Stimulated activated CD4-positive, alpha-beta T cell treated with anti-CD3 and anti-CD28 coated beads, TNF-alpha, amount 100 ng/mL, for 48 hours (primary cell): Measurements from ENCODE around the gene NAV2.
A peak's percentile ranks its signal among the peaks of the same experiment; 100 is the strongest.

Source experiments
- DNase-seq, 3 donors: peaks; one replicate each; pipeline ENCODE4 v3.0.0-alpha.2; 2020; ENCODE audit warnings: low read depth in 3 of 3

NAV2 gene

DNA sequence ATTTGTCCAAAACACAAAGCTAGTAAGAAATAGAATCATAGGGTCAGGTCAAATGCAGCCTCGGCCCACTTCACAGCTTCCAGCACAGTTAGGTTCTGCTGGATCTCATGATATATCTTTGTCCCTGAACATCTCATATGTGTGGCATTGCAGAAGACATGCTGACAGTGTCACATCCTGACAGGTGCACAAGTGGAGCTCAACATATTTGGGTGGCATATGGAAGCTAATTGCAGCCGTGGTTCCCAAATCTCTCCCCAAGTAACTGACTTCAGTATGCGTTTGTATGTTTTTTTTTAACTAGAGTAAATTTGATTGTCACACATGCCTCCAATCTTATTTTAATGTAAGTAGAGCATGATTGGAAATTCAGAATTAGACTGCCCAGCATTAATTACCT is 33.4 kb downstream of the NAV2 start:
- DNase-seq = no peak

DNA sequence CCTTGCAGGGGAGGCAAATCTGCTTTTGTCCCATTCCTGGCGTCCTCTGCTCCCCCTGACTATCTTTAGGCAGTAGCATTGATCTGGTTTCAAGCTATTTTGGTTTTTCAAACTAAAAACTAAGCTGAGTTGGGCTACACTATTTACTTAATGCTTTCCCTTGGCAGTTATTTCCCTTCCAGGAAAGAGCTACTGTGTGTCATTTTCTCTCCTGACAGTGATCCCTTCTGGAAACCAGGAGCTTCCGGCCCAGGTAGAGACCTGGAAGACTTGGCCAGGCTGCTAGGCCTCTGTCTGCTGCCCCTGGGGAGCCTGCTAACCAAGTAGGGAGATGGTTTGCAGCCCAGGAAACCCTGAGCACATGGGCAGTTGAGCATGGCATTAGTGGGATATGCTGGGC is 35.0 kb downstream of the NAV2 start:
- DNase-seq = no peak

DNA sequence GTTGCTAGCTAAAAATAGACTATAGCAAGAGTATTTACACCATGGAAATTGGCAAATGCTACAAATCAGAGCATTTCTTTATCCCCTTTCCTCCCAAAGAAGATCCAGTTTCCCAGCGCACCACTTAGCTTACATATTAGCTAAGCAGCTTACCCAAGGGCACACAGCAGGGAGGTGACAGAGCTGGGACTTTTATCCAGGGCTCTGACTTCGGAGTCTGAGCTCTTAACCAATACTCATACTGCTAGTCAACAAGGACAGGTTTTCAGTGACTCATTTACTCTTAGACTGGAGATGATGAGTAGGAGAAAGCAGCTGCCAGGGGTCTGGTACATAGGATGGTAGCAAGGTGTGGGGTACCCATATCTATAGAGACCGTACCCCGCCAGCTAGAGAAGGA is 38.4 kb downstream of the NAV2 start:
- DNase-seq = no peak

DNA sequence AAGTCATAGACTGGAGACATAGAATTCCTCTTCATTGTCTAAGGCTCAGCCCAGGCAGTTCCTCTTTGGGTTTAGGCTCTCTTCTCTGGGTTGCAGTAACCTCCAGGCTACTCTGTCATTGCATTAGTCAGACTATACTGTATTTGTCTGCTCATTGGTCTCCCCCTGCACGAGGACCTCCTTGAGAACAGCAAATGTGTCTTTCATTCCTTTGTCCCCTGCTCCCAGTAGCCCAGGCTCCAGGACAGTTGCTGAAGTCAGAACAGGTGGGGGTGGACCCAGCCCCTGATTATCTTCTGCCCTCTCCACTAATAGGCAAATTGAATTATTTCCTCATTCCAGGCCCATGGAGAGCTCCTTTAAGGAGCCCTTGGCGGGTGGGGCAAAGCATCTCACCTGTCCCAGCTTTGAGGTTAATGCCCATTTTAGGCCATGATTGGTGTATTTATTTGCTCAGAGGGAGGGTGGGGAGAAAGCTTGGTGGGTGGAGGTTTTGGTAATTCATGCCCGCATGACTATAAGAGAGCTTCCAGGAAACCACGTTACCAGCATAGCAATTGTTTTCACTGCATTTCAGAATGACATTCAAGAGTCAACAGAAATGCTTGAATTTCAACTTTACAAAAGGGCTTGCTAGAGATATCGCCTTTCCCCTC is 40.9 kb downstream of the NAV2 start:
- no peak for DNase-seq

DNA sequence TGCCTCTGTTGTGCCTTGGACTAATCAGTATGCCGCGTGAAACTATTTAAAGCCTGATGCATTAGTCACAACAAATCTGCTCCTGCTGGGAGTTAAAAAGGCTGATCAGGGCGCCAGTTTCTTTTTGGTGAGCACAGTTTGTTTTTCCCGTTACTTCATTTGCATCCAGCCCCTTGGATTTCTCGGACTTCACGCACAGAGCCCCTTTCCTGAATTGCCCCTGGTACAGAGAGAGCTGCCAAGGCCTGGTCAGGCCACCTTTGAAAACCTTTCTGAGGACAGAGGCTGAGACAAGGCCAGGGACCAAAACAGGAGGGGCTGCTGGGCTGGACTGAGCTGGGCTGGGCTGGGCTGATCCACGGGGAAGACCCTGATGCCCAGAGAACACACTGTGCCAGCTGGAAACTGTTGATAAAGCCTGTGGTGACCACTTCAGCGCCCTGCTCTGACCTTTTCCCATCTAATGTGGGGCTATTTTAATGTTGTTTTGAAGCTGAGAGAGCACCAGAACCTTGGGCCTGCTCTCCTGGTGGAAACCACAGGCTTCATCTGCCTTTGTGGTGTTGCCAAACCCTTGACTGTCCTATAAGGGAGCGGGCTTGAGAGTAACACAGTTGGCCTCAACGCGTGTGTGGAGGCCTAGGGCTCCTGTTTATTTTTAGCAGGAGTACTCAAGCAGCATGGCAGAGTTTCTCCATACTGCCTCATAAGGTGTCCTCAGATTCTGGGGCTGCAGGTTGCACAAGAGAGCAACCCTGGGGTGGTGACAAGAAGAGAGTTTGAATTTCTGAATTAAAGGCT is 44.2 kb downstream of the NAV2 start:
- DNase-seq = no peak

DNA sequence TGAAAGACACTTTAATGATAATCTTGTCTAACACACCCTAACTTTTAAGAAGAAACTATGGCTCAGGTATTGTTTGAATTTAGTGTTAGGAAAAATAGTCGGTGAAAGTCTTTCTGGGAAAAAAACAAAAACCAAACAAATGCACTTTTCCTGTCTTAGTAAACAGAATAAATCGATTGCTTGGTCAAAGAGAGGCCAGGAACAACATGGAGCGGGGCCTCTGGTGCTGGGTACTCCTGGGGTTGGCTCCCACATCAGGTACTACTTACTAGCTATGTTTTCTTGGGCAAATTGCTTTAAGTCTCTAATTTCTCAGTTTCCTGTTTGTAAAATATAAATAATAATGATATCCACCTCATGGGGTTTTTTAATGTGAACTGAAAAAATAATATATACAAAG is 46.8 kb downstream of the NAV2 start:
- DNase-seq = no peak

DNA sequence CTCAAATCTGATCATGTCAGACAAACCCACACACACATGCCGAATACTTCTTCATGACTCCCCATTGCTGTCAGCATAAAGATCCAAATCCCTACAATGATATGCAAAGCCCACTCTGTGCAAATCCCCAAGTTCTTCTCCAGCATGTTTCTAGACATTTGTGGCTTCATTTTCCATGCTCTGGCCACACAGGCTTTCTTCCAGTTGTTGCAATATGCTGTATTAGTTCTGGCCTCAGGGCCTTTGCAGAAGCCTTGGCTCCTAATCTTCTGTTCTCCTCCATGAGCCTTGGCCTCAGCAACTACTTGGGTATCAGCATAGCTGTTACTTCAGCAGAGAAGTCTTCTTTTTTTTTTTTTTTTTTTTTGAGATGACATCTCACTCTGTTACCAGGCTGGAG is 49.6 kb downstream of the NAV2 start:
- no peak for DNase-seq

DNA sequence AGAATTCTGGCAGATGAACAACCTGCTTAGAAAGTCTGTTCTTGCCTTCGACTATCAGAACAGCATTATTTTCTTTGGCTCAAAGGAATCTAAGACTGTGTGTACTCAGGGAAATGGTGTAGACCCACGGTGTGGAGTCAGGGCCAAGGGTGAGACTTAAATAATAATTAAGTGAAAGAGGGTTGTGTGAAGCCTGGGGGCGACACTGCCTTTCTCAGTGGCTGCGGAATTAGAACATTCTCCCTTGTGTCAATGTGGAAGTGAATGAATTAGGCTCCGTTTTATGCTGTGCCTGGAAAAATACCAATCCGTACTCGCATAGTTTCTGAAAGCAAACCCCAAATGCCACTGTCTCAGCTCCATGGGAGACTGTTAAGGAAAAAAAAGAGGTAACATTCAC is 50.7 kb downstream of the NAV2 start:
- DNase-seq = no peak

DNA sequence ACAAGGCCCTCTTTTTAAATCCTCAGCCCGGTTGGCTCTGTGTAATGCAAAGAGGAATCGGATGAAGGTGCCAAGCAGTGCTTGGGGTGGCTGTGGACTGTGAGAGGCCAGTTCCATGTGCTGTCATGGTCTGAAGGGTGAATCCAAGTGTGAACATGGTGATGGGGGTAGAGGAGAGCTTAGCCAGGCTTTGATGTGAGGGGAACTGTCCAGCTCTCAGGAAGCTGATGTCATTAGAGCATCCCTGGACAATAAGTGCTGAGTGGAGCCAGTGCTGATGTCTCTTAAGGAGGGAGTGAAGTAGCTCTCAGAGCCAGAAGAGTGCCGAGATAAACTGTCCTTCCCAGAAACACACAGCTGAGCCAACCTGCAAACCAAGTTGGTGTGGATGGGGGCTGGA is 53.6 kb downstream of the NAV2 start:
- DNase-seq = no peak

DNA sequence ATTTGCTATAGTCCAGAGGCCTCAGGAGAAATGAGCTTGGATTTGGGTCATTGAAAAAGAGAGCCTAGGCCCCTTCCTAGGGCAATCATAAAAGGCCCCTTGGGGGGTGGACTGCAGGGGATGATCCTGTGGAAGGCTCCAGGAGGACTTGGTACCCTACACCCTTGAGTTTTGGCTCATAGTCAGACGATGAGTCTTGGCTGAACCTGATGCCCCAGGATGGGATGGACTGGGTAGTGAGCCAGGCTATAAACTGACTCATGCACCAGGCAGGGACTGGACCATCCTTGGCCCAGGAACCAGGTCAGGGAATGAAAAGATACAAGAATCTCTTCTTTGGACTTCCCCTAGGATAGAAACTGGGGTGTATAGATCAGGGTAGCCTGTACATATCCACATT is 54.2 kb downstream of the NAV2 start:
- no peak for DNase-seq

DNA sequence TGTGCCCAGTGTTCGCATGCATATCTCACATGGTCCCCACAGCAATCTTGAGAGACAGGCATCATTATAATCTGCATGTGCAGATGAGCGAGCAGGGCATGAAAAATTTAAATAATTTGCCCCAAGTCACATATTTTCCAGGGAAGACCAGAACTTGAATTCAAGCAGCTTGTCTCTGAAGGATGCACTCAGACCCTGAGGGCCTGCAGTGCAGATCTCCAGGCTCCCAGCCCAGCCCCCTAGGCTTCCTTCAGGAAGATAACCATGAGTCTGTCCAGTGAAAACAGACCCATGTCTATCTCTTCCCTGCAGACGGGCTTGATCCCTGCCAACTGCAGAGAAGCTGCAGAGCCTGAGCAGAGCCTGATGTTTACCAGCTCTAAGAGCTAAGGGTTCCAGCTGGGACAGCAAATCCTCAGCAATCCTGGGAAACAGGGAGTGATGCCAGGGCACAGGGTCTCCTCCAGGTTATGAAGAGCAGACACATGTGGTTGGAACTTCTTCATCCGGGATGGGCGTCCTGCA is 55.1 kb downstream of the NAV2 start:
- DNase-seq = no peak

DNA sequence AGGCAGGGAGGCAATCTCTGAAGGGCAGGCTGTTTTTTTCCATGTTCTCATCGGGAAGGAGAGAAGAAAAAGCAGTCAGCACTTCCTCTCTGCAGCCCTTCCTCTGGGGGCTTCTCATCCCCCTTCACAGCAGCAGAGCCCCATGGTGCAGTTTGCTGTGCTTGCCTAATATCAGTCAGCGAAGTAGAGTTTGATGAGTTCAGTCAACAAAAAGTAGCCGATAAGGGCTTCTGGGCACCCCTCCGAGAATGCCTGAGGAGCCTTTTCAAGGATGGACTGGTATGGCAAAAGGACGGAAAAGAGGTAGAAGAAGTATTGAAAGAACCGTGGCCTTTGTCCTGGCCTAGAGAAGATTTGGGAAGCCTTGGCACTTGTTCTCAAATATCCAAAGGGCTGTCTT is 55.6 kb downstream of the NAV2 start:
- DNase-seq = no peak

DNA sequence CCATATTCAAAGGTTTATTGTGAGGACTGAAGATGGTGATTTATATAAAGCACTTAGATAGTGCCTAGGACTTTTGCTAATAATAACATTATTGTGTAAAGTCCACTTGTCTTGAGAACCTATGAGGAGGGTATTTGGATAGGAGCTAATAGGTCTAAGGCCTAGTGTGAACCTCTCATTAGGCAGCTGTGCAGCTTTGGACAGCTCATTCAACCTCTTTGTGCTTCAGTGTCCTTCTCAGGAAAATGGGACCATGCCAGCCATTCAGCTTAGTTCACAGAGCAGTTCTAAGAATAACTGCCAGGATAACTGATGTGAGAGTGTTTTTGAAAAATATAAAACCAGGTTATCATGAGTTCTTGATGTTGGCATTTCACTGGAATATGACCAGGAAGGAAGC is 56.2 kb downstream of the NAV2 start:
- no peak for DNase-seq

DNA sequence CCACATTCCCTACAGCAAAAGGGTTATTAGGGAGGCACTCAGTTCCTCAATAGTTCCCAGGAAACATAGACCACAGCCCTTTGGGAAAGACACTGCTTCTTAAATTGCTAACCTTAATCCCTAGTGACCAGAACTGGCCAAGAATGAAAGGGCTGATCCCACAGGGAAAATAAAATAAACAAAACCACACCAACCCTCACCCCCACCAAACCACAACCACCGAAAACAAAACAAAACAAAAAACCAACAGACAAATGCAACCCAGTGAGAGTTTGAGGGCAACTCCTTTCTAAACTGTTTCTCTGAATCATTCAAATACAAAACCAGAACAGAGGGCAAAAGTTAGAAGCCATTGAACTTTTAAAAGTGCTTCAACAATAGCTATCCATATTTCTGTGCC is 57.2 kb downstream of the NAV2 start:
- no peak for DNase-seq

DNA sequence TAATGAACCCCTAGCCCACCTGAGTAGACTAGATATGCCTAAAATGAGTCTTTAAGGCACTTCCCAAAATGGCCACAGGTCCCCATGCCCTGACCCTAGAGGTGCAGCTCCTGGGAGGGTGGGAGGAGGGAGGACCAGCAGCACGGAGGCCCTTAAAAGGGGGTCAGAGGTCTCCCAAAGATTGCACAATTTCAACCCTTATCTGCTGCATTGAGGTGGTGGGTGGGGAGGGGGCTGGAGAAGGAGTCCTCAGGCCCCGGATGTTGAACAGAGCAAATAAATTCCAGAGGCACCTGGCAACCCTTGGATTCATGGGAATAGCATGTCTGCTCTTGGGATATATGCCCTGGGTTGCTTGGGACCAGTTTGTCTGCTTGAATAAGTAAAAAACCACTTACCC is 57.6 kb downstream of the NAV2 start:
- DNase-seq = no peak

DNA sequence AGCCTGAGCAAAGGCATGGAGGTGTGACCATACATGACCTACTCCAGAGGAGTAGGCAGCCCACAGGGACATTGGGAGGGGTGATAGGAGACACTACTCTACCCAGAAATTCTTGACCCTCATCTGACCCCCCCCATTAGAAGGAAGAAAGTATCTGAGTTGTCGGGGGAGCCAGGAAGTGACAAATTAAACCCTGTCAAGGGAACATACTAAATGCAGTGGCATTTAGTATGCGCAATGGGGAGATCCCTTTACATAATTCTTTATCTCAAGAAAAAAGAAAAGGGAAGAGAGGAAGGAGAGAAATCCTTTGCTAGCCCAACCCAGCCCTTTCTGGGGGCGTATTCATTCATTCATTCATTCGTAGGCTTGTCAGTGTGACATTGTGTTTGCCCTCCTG is 58.8 kb downstream of the NAV2 start:
- DNase-seq = no peak

DNA sequence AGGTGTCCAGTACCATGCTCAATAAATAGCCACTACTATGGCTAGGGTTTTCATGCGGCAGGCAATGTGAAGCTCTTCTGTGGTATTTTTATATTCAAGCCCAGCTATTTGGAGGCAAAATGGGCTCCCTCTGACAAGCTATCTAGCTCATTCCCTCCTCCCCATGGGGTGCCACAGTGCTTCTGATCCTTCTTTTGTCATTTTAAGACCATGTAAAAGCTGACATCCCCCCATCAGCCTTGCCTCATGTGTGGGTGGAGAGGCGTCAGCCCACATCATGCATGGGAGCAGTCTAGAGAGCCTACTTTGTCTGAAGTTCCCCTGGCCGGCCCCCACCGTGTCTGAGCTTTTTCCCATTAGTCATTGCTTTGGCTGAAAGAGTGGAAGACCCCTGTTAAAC is 59.8 kb downstream of the NAV2 start:
- no peak for DNase-seq

DNA sequence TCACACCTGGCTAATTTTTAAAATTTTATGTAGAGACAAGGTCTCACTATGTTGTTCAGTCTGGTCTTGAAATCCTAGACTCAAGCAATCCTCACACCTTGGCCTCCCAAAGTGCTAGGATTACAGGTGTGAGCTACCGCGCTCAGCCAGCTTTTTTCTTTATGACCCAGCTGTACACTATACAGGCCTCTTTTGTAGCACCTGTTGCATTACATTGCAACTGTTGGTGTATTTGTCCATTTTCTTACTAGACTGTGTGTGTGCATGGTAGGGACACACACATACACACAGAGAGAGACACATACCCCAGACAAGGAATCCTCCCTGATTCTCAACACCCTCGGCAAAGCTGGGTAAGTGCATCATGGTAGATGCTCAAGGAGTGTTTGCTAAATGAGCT is 61.7 kb downstream of the NAV2 start:
- DNase-seq = no peak

DNA sequence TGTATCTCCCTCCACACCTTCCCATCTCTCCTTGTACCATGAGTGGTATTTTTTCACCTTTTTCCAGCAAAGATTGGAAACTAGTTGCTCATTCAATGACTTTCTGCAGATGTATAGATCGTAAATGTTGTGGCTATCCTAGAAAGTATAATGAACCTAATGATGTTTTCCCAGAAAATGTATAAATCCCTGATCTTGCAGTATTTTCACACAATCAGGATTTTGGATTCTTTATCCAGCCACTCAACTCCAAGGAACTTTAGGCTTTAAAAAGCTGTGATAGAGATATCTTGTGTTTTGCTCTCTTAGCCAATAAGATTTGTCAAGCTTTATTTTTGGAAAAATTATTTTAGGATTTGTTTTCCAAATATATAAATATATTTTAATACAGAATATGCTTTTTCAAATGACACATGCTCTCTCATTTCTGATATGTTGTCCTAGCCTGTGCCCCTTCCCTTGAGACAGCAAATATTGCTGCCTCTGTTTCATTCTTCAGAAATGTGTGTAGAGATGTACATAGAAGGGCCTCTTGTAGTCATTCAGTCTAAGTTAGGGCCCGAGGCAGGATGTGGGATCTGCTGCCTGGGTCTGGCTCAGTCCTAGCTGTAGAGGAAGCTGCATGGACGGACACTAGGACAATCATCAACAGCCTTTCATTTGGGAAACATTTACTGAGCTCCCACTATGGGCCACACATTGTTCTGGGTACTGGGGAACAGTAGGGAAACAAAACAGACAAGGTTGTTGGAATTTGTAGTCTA is 62.4 kb downstream of the NAV2 start:
- no peak for DNase-seq

DNA sequence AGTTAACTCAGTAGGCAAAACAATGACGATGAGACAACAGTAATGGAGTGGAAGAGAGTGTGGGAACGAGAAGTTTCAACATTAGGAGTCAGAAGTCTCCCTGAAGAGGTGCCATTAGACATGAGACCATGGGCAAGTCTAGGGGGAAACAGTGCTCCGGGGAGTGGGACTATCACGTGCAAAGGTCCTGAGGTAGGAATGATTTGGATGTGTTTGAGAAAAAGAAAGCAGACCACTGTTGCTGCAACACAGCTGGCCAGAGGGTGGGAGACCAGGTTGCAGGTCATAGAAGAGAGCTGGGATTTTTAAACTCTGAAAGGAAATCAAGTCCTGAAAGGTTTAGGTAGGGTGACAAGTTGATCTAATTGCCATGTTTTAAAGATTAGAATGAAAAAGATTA is 63.0 kb downstream of the NAV2 start:
- no peak for DNase-seq

DNA sequence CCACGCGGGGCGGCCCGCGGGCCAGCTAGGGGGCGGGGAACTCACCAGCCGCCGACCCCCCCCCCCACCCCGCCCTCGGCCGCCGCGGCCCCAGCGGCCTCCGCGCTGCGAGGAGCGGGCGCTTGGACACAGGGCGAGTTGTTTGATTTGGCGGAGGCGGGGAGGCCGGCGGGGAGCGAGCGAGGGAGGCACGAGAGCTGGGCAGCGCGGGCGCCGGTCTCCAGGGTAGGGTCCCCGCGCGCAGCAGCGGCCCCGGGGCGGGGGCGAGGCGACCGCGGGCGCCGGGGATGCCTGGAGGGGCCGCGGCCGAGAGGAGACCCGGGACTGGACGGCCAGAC is 64.4 kb downstream of the NAV2 start:
- no peak for DNase-seq

DNA sequence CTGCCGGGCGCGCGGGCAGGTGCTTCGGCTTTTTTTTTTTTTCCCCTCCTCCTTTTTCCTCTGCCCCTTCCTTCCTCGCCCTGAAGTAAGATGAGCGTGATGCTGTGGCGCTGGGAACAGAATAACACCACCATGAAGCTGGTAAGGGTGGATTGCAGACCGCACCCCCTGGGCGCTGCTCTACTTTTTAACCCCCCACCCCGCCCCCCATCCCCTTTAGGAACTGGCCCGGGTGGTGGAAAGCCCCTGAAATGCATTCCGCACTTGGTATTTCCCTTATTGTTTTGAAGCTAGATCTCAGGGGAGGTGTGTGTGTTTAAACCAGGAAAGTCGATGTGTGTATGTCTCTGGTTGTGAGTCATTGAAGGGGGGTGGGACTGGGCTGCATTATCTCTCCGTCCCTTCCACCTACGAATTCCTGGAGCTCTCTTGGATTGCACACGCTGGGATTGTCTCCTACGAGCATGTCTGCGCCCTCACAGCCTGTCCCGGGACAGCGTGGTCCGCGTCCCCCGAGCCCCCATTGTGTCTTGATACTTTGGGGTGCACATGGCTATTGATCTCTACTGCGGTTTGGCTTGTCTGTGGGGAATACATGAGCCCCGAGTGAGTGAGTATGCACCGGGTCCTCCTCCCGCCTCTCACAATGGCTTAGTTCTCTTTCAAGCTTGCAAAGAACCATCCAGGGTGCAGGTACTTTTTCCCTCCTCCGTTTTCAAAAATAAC is 64.9 kb downstream of the NAV2 start:
- DNase-seq = peak in 1 of 3 donors; percentile 1
